ENCODE data around the gene BDKRB1. TPM values are rescaled to one million over a fixed set of nuclear protein-coding genes. Genes with fewer than 3 reads are reported as not detected.

The BDKRB1 gene
- total RNA-seq, 1 donor from 2014 or later = not detected

- TF ChIP-seq CTCF (IDR thresholded peaks at IDR 0.05; ENCODE audit: unreplicated experiment) = no peak
- no peak overlapping the region for H3K4me3 Mint-ChIP-seq (ENCODE audit: low read depth)
- peaks cover 4% of the 10 kb centered on the region for H3K9me3 Mint-ChIP-seq (ENCODE audit: low read depth)
- H3K4me1 Mint-ChIP-seq (ENCODE audit: low read depth) = peaks cover 15% of the 10 kb centered on the region
- H3K36me3 Mint-ChIP-seq (ENCODE audit: insufficient read depth) = peaks cover 5% of the 10 kb centered on the region
- DNase-seq (ENCODE audit: low spot score, unreplicated experiment) = no peak
- H3K27ac Mint-ChIP-seq = no peak overlapping the region
- no peaks in the 10 kb centered on the region for H3K27me3 Mint-ChIP-seq
These were observed 23.6 kb downstream of the BDKRB1 start for GRCh38 chr14:96279564-96279963.

DNA sequence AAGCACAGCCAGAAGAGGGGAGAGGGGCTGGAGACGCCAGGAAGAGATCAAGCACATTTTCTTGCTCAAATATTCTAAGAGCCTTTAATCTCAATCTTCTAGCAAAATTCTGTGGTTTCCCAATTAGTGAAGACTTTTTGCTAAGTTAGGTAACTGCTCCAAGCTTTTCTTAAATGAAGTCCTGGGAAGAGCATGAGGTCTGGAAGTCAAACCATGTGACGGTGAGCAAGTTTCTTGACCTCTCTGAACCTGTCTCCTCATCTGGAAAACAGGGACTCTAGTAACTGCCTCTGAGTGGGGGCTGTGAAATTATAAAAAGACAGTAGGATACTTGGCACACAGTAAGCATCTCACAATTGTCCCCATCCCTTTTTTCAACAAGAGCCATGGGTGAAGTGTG, 24.1 kb downstream of the BDKRB1 start:
- Mint-ChIP-seq H3K36me3 (ENCODE audit: insufficient read depth) (peaks cover 5% of the 10 kb centered on the region), H3K9me3 (ENCODE audit: low read depth) (peaks cover 4% of the 10 kb centered on the region), H3K27me3 (no peaks in the 10 kb centered on the region), H3K27ac (no peak overlapping the region), H3K4me3 (ENCODE audit: low read depth) (no peak overlapping the region), H3K4me1 (ENCODE audit: low read depth) (peaks cover 17% of the 10 kb centered on the region)
- no peak for DNase-seq (ENCODE audit: low spot score, unreplicated experiment)
- TF ChIP-seq CTCF (IDR thresholded peaks at IDR 0.05; ENCODE audit: unreplicated experiment) = no peak

- Mint-ChIP-seq H3K27me3 (no peaks in the 10 kb centered on the region), H3K27ac (no peak overlapping the region)
These were observed 25.5 kb downstream of the BDKRB1 start for GRCh38 chr14:96281486-96281885.

GRCh38 chr14:96284008-96284407, 28.0 kb downstream of the BDKRB1 start:
- TF ChIP-seq CTCF (IDR thresholded peaks at IDR 0.05; ENCODE audit: unreplicated experiment) = no peak
- DNase-seq (ENCODE audit: low spot score, unreplicated experiment) = no peak
- H3K27ac Mint-ChIP-seq = no peak overlapping the region
- H3K4me3 Mint-ChIP-seq (ENCODE audit: low read depth) = no peak overlapping the region
- no peaks in the 10 kb centered on the region for H3K27me3 Mint-ChIP-seq
- H3K36me3 Mint-ChIP-seq (ENCODE audit: insufficient read depth) = peaks cover 13% of the 10 kb centered on the region
- H3K9me3 Mint-ChIP-seq (ENCODE audit: low read depth) = no peaks in the 10 kb centered on the region
- H3K4me1 Mint-ChIP-seq (ENCODE audit: low read depth) = peaks cover 24% of the 10 kb centered on the region

More at GRCh38 chr14:96281486-96281885, 25.5 kb downstream of the BDKRB1 start:
- no peak for TF ChIP-seq CTCF (IDR thresholded peaks at IDR 0.05; ENCODE audit: unreplicated experiment)
- no peak overlapping the region for H3K4me3 Mint-ChIP-seq (ENCODE audit: low read depth)
- peaks cover 24% of the 10 kb centered on the region for H3K4me1 Mint-ChIP-seq (ENCODE audit: low read depth)
- H3K36me3 Mint-ChIP-seq (ENCODE audit: insufficient read depth) = peaks cover 7% of the 10 kb centered on the region
- peaks cover 4% of the 10 kb centered on the region for H3K9me3 Mint-ChIP-seq (ENCODE audit: low read depth)
- no peak for DNase-seq (ENCODE audit: low spot score, unreplicated experiment)

DNA sequence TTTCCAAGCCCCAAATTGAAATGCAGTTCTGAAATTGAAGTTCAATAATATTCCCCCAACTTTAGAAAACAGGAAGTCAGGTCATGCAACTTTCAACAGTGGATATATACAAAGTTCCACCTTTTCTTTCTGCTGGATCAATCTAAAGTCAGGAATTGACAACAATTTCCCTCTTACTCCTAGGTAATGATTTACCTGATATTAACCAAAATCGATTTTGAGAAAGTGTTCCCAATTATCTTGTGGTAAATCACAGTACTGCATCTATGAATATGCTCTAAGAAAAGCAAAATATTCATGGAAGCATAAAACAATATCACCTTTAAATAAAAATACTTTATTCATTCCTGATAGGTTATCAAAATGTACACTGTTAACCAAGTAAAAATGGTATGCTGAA, 28.4 kb downstream of the BDKRB1 start:
- DNase-seq (ENCODE audit: low spot score, unreplicated experiment) = no peak
- Mint-ChIP-seq H3K4me1 (ENCODE audit: low read depth) (peaks cover 24% of the 10 kb centered on the region), H3K27me3 (no peaks in the 10 kb centered on the region), H3K9me3 (ENCODE audit: low read depth) (no peaks in the 10 kb centered on the region), H3K4me3 (ENCODE audit: low read depth) (no peak overlapping the region), H3K27ac (peak overlapping the region; percentile 5), H3K36me3 (ENCODE audit: insufficient read depth) (peaks cover 15% of the 10 kb centered on the region)
- TF ChIP-seq CTCF (IDR thresholded peaks at IDR 0.05; ENCODE audit: unreplicated experiment) = peak; percentile 40
